Measurements from ENCODE around the gene NRXN2. TPM values are rescaled to one million over a fixed set of nuclear protein-coding genes. Genes with fewer than 3 reads are reported as not detected.
"Not testable (repeated sequence)": the region's sequence is repeated elsewhere in the genome, so short reads cannot be mapped to it uniquely, and the experiment has no call there.

Gene NRXN2
- total RNA-seq, 2 experiments from 2014 or later, result 0.18 to 0.39 TPM

DNA sequence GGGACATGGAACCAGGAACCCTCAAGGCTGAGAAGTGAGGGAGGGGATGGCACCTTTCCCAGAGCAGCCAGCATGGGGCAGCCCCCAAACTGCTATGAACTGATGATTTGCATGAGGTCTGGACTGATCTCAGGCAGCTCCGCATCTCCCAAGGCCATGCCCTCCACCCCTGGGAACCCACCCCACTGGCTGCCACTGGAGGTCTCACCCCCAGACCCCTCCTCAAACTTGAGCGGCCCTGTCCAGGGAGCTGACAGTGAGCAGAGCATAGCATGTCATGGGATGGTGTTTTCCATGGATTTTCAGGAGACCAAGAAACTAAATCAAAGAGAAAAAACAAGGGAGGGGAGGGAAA, 46.8 kb downstream of the NRXN2 start:
- no peaks in the 10 kb centered on the region for H3K4me1 Mint-ChIP-seq
- no peaks in the 10 kb centered on the region for H3K36me3 Mint-ChIP-seq (ENCODE audit: low read depth)
- ChIA-PET POLR2A (no interaction called here), CTCF (no interaction called here)
- DNase-seq (no peak), ATAC-seq (no peak)
- H3K27ac Mint-ChIP-seq, result no peak overlapping the region
- H3K9me3 Mint-ChIP-seq (ENCODE audit: low read depth), result no peaks in the 10 kb centered on the region
- no peak overlapping the region for H3K4me3 Mint-ChIP-seq
- intact Hi-C loops (cut with DNase I, micrococcal nuclease), result no loop called here
- peaks cover 25% of the 10 kb centered on the region for H3K27me3 Mint-ChIP-seq

DNA sequence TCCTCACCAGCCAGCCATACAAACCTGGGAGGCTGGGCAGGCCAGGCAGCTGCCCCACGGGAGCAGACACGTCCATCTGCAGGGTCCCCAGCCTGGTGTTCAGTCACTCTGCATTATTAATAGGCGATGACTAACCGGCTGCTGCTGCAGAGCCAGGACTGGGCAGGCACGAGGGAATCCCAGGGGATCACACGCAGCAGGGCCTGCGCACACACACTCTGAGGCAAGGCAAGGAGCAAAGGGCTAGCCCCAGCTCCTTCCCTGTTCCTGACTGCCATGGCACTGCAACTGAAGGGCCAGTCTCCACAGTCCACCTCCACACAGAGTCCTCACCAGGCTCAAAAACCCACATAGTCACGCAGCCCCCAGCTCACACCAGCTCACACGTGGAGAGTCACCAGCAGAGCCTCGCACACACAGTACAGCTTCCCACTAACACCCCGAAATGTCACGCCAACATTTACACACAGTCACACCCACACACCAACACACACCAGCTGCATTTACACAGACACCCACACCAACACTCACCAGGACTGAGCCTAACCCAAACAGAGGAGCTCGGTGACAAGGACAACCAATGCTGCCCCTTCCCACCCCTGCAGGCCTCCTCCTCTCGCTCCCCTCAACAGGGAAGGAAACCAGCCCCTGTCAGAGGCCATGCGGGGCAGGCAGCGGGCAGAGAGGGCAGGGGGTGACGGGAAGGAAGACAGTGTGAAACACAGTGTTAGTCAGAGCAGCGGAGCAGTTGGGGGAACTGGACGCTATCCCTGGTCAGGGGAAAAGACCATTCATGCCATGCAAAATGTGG, 47.3 kb downstream of the NRXN2 start:
- DNase-seq, result no peak
- H3K4me1 Mint-ChIP-seq, result no peaks in the 10 kb centered on the region
- H3K27ac Mint-ChIP-seq, result no peak overlapping the region
- intact Hi-C loops (cut with DNase I, micrococcal nuclease), result no loop called here
- POLR2A ChIA-PET, result no interaction called here
- no peaks in the 10 kb centered on the region for H3K36me3 Mint-ChIP-seq (ENCODE audit: low read depth)
- no peaks in the 10 kb centered on the region for H3K9me3 Mint-ChIP-seq (ENCODE audit: low read depth)
- H3K27me3 Mint-ChIP-seq, result peaks cover 29% of the 10 kb centered on the region
- ATAC-seq, result no peak
- H3K4me3 Mint-ChIP-seq, result no peak overlapping the region
- CTCF ChIA-PET, result interaction anchor here (0.6 to 3.1 kb wide), 2 partner anchors 14 to 480 kb away, joined by 3 to 22 read pairs; no protein-coding TSS in a partner anchor

DNA sequence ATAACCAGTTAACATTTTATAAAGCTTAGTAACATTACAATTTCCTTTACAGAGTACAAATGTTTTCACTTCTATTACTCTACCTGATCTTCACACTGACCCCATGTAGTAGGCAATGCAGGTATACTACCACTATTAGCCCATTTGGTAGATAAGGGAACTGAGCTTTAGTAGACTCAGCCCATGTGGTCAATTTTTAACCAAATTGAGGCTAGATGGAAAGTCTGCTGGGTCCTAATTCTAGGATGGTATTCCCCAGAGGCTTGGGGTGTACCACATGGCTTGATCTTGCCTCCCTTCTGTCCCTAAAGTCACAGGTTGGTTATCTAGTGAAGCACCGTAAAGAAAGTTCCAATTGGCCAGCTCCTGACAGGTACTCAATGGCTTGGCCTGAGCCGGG, 48.2 kb downstream of the NRXN2 start:
- no peaks in the 10 kb centered on the region for H3K4me1 Mint-ChIP-seq
- H3K27ac Mint-ChIP-seq, result no peak overlapping the region
- ChIA-PET POLR2A (no interaction called here), CTCF (interaction anchor here (0.6 to 3.1 kb wide), 4 partner anchors 14 to 320 kb away, joined by 3 to 22 read pairs (median 3); no protein-coding TSS in a partner anchor)
- H3K27me3 Mint-ChIP-seq, result peaks cover 32% of the 10 kb centered on the region
- no peak overlapping the region for H3K4me3 Mint-ChIP-seq
- intact Hi-C loops (cut with DNase I, micrococcal nuclease), result no loop called here
- no peaks in the 10 kb centered on the region for H3K9me3 Mint-ChIP-seq (ENCODE audit: low read depth)
- ATAC-seq (no peak), DNase-seq (no peak)
- H3K36me3 Mint-ChIP-seq (ENCODE audit: low read depth), result no peaks in the 10 kb centered on the region

DNA sequence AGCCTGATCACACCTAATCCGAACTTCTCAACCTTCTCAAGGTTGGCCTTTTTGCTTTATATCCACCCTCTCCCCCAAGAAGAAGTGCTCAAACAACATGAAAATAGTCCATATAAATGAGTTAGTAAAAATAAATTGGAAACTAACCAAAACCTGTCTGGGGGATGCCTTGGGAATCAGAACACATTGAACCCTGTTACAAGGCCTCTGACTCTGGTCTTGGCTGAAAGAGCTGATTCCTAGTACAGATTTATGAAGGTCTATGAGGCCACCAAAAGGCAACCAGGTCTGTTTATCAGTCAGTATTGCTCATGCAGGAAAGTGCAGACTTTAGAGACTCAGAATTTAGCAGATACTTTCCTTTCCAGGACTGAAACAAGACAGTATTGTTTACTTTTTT, 49.7 kb downstream of the NRXN2 start:
- DNase-seq (no peak), ATAC-seq (no peak)
- no peak overlapping the region for H3K4me3 Mint-ChIP-seq
- CTCF ChIA-PET, result interaction anchor here (1.2 to 3.1 kb wide), 2 partner anchors 14 to 16 kb away, joined by 4 to 22 read pairs; no protein-coding TSS in a partner anchor
- H3K27ac Mint-ChIP-seq, result no peak overlapping the region
- POLR2A ChIA-PET, result no interaction called here
- no peaks in the 10 kb centered on the region for H3K9me3 Mint-ChIP-seq (ENCODE audit: low read depth)
- peaks cover 30% of the 10 kb centered on the region for H3K27me3 Mint-ChIP-seq
- H3K4me1 Mint-ChIP-seq, result no peaks in the 10 kb centered on the region
- H3K36me3 Mint-ChIP-seq (ENCODE audit: low read depth), result no peaks in the 10 kb centered on the region
- intact Hi-C loops (cut with DNase I, micrococcal nuclease), result no loop called here

DNA sequence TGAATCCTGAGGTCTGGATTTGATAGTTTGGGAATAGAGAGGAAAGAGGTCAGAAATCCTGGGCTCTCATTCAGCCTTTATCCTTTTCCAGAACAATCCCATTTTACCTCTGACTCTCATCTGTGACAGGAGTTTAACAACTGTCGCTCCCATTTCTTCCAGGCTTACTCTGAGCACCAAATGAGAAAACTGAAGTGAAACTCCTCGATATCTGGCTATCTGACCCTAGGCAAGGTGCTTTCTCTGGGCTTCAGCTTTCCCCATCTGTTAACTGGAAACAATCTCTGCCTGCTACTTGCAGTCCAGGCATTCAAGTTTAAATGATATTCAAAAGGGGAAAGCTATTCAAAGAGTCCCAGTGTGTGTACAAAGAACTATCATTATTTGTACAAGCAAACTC, 50.1 kb downstream of the NRXN2 start:
- ChIA-PET CTCF (interaction anchor here (1.2 to 3.1 kb wide), 2 partner anchors 13 to 16 kb away, joined by 4 to 22 read pairs; no protein-coding TSS in a partner anchor), POLR2A (no interaction called here)
- no peak for DNase-seq
- Mint-ChIP-seq H3K27ac (no peak overlapping the region), H3K36me3 (ENCODE audit: low read depth) (no peaks in the 10 kb centered on the region), H3K9me3 (ENCODE audit: low read depth) (no peaks in the 10 kb centered on the region), H3K4me1 (no peaks in the 10 kb centered on the region), H3K27me3 (peaks cover 29% of the 10 kb centered on the region), H3K4me3 (no peak overlapping the region)
- no peak for ATAC-seq
- intact Hi-C loops (cut with DNase I, micrococcal nuclease), result no loop called here

DNA sequence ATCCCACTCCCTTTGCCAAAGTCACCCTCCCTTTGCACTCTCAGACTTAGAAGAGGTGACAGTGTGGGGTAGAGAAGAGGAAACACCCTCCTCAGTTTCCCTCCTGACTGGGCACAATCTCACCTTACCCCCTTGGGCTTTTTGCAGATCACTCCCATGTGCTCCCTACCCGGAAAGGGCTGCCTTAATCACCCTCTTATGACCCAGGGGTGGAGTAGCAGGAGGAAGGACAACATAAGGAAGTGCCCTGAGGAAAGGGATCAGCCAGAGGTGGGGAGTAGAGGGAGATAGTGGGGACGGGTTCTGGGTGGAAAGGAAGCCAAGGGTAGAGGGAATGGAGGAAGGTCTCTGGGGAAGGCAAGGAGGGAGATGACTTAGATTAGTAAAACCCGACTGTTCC, 52.0 kb downstream of the NRXN2 start:
- no peak for ATAC-seq
- Mint-ChIP-seq H3K4me1 (no peaks in the 10 kb centered on the region), H3K27me3 (peaks cover 21% of the 10 kb centered on the region), H3K36me3 (ENCODE audit: low read depth) (no peaks in the 10 kb centered on the region), H3K27ac (no peak overlapping the region), H3K4me3 (no peak overlapping the region), H3K9me3 (ENCODE audit: low read depth) (no peaks in the 10 kb centered on the region)
- ChIA-PET POLR2A (no interaction called here), CTCF (no interaction called here)
- DNase-seq, result no peak
- intact Hi-C loops (cut with DNase I, micrococcal nuclease), result no loop called here

DNA sequence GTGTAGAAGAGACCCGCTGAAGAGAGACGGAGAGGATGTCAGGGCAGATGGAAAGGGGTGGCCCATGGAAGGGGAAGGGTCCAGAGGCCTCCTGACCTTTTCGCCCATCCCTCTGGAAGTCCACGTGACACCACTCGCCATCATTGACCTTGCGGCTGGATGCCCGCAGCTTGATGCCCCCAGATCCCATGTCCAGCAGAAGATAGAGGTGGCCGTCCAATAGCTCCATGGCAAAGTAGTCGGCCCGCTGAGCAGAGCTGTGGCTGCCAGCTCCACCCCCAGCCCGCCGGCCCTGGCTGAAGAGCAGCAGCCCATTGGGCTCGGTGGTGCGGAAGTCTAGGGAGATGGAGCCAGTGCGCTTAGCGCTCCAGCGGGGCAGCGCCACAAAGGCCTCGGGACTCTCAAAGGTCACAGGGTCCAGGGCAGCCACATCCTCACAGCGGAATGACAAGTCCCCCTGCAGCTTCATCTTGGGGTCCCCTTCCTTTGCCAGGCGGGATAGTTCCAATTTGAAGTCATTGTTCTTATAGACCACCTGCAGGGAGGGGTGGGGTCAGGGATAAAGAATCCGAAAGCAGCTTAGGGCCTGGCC, 55.7 kb downstream of the NRXN2 start:
- no peak for ATAC-seq
- H3K27ac Mint-ChIP-seq, result no peak overlapping the region
- POLR2A ChIA-PET, result no interaction called here

DNA sequence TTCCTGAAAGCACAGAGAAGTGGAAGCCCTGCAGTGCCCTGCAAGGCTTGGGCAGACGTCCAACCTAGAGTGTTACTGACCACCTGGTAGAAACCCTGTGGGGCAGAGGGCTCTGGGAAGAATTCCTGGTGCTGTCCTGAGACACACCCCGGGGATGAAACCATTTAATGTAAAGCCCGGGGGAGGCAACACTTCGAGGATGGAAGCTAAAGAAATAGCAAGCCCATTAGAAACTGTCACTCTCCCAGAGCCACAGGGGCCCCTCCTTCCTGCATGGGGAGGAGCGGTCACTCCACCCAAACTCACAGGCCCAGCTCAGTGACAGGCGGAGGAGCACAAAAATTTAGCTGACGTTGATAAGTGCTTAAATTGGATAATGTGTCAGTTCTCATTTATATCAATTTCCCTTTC, 57.6 kb downstream of the NRXN2 start:
- DNase-seq (no peak), ATAC-seq (no peak)
- CTCF ChIA-PET, result interaction anchor here (0.7 kb wide), 1 partner anchor 23 kb away, joined by 3 read pairs; no protein-coding TSS in a partner anchor
- H3K9me3 Mint-ChIP-seq (ENCODE audit: low read depth), result no peaks in the 10 kb centered on the region
- H3K36me3 Mint-ChIP-seq (ENCODE audit: low read depth), result no peaks in the 10 kb centered on the region
- peaks cover 6% of the 10 kb centered on the region for H3K27me3 Mint-ChIP-seq
- no peak overlapping the region for H3K4me3 Mint-ChIP-seq
- H3K27ac Mint-ChIP-seq, result no peak overlapping the region
- intact Hi-C loops (cut with DNase I, micrococcal nuclease), result no loop called here
- no peaks in the 10 kb centered on the region for H3K4me1 Mint-ChIP-seq
- POLR2A ChIA-PET, result no interaction called here

More for the DNA sequence above, 55.7 kb downstream of the NRXN2 start:
- H3K27me3 Mint-ChIP-seq, result peaks cover 13% of the 10 kb centered on the region
- H3K4me3 Mint-ChIP-seq, result no peak overlapping the region
- no peaks in the 10 kb centered on the region for H3K4me1 Mint-ChIP-seq
- DNase-seq, result no peak
- H3K36me3 Mint-ChIP-seq (ENCODE audit: low read depth), result no peaks in the 10 kb centered on the region
- CTCF ChIA-PET, result interaction anchor here (1.3 kb wide), 1 partner anchor 17 kb away, joined by 4 read pairs; no protein-coding TSS in a partner anchor
- no peaks in the 10 kb centered on the region for H3K9me3 Mint-ChIP-seq (ENCODE audit: low read depth)
- intact Hi-C loops (cut with DNase I, micrococcal nuclease), result no loop called here

DNA sequence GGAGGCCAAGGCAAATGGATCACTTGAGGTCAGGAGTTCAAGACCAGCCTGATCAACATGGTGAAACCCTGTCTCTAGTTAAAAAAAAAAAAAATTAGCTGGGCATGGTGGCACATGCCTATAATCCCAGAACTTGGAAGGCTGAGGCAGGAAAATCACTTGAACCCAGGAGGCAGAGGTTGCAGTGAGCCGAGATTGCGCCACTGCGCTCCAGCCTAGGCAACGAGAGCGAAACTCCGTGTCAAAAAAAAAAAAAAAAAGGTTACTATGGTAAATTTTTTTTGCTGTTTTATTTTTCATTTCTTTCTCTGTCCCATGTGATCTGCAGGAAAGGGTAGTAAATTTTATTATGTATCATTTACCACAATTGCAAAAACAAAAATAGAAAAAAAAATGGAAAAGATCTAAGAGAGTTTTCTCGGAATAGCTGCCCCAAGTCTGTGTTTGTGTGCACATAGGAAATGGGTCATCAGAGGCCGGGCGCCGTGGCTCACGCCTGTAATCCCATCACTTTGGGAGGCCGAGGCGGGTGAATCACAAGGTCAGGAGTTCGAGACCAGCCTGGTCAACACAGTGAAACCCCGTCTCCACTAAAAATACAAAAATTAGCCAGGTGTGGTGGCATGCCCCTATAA, 58.6 kb downstream of the NRXN2 start:
- intact Hi-C loops (cut with DNase I, micrococcal nuclease), result not testable (repeated sequence)

DNA sequence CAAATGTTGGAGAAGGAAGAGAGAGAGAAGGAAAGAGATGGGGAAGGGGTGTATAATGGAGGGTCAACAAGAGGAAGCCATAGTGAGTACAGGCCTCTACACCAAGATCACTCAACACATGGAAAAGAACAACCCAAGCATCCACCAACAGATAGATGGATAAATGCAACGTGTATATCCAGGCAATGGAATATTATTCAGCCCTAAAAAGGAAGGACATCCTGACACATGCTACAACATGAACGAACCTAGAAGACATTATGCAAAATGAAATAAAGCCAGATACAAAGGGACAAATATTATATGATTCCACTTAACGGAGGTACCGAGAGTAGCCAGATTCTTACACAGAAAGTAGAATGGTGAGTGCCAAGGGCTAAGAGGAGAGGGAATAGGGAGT, 59.3 kb downstream of the NRXN2 start:
- no peak overlapping the region for H3K27ac Mint-ChIP-seq
- H3K36me3 Mint-ChIP-seq (ENCODE audit: low read depth), result no peaks in the 10 kb centered on the region
- CTCF ChIA-PET, result interaction anchor here (1.4 kb wide), 1 partner anchor 12 kb away, joined by 4 read pairs; no protein-coding TSS in a partner anchor
- no peaks in the 10 kb centered on the region for H3K4me1 Mint-ChIP-seq
- no peaks in the 10 kb centered on the region for H3K9me3 Mint-ChIP-seq (ENCODE audit: low read depth)
- ATAC-seq, result no peak
- POLR2A ChIA-PET, result no interaction called here
- intact Hi-C loops (cut with DNase I, micrococcal nuclease), result no loop called here
- no peak overlapping the region for H3K4me3 Mint-ChIP-seq
- H3K27me3 Mint-ChIP-seq, result peaks cover 4% of the 10 kb centered on the region
- no peak for DNase-seq

More for the DNA sequence above, 58.6 kb downstream of the NRXN2 start:
- H3K9me3 Mint-ChIP-seq (ENCODE audit: low read depth); H3K27ac Mint-ChIP-seq; H3K36me3 Mint-ChIP-seq (ENCODE audit: low read depth); H3K27me3 Mint-ChIP-seq; ATAC-seq; DNase-seq; H3K4me1 Mint-ChIP-seq; CTCF ChIA-PET; H3K4me3 Mint-ChIP-seq: not testable (repeated sequence)
- POLR2A ChIA-PET, result interaction anchor here (0.7 kb wide), 1 partner anchor 297 kb away, joined by 9 read pairs; no protein-coding TSS in a partner anchor

DNA sequence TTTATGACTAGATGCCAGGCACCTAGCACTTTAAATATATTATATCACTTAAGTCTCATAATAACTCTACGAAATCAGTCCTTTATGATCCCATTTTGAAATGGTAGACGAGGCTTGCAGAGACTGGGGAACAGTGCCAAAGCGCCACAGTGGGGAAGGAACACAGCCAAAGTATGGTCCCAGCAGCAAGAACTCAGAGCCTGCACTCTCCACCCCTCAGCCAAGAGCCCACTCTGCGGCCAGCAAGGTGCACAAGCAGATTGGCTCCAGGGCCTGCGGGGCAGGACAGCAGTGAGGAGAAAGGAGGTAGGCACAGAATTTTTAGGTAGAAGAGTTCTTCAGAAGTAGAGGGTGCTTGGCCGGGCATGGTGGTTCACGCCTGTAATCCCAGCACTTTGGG, 61.4 kb downstream of the NRXN2 start:
- H3K27me3 Mint-ChIP-seq, result peaks cover 2% of the 10 kb centered on the region
- ChIA-PET CTCF (no interaction called here), POLR2A (no interaction called here)
- no peaks in the 10 kb centered on the region for H3K9me3 Mint-ChIP-seq (ENCODE audit: low read depth)
- no peak overlapping the region for H3K27ac Mint-ChIP-seq
- ATAC-seq (no peak), DNase-seq (no peak)
- intact Hi-C loops (cut with DNase I, micrococcal nuclease), result no loop called here
- no peaks in the 10 kb centered on the region for H3K36me3 Mint-ChIP-seq (ENCODE audit: low read depth)
- peaks cover 9% of the 10 kb centered on the region for H3K4me1 Mint-ChIP-seq
- no peak overlapping the region for H3K4me3 Mint-ChIP-seq

DNA sequence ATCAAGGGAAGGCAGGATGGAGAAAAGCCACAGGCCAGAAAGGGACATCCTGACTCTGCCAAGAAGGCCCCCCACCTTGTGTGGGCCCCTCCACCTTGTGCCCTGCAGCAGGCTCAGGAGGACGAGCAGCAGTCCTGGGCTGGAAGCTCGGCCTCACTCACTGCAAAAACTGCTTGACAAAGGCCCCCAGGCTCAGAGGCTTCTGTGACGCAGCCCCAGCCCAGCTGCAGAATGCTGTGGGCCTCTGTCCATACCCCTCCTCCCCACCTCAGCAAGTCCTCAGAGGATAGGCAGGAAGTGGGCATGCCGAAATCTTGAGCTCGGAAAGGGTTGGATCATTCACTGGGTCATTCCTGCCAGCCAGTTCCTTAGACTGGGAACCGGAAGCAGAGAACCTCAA, 61.9 kb downstream of the NRXN2 start:
- no peaks in the 10 kb centered on the region for H3K9me3 Mint-ChIP-seq (ENCODE audit: low read depth)
- no peak overlapping the region for H3K4me3 Mint-ChIP-seq
- CTCF ChIA-PET, result no interaction called here
- ATAC-seq (no peak), DNase-seq (no peak)
- peaks cover 2% of the 10 kb centered on the region for H3K27me3 Mint-ChIP-seq
- peaks cover 9% of the 10 kb centered on the region for H3K4me1 Mint-ChIP-seq
- POLR2A ChIA-PET, result no interaction called here
- intact Hi-C loops (cut with DNase I, micrococcal nuclease), result no loop called here
- no peak overlapping the region for H3K27ac Mint-ChIP-seq
- no peaks in the 10 kb centered on the region for H3K36me3 Mint-ChIP-seq (ENCODE audit: low read depth)
